ENCODE data around the gene MRPS34. TPM values are rescaled to one million over a fixed set of nuclear protein-coding genes. Genes with fewer than 3 reads are reported as not detected.

MRPS34 gene
- polyA plus RNA-seq, 1 donor (not counting 4 experiments of a cell fraction or from before 2014, with no cell fraction given): 74.3 TPM

- H3K4me3 ChIP-seq (ENCODE audit: control insufficient read depth in 2 of 3, extremely low read depth in 1 of 3, insufficient read depth in 2 of 3, low read depth in 1 of 3, low read length in 3 of 3): no peak overlapping the region
- no peaks in the 10 kb centered on the region for H3K9me1 ChIP-seq (ENCODE audit: control insufficient read depth, extremely low read depth, insufficient read depth, low read length)
- H4K20me1 ChIP-seq (ENCODE audit: control insufficient read depth, extremely low read depth, insufficient read depth, low read length): no peaks in the 10 kb centered on the region
- H2AFZ ChIP-seq (ENCODE audit: control insufficient read depth, low read length): no peak overlapping the region
- DNase-seq (ENCODE audit: low read depth, low spot score) (no peak), FAIRE-seq (no peak)
- no peak overlapping the region for H3K27ac ChIP-seq (ENCODE audit: control insufficient read depth, insufficient read depth, low read length)
- H3K27me3 ChIP-seq (ENCODE audit: control insufficient read depth, extremely low read depth, insufficient read depth, low read length): no peaks in the 10 kb centered on the region
- H3K79me2 ChIP-seq (ENCODE audit: control insufficient read depth, insufficient read depth, low read length): no peaks in the 10 kb centered on the region
- H3K4me2 ChIP-seq (ENCODE audit: control insufficient read depth, extremely low read depth, insufficient read depth, low read depth, low read length): no peak overlapping the region
- H3K9ac ChIP-seq (ENCODE audit: control insufficient read depth, extremely low read depth, insufficient read depth, low read length): no peak overlapping the region
- H3K36me3 ChIP-seq (ENCODE audit: control insufficient read depth in 2 of 2, extremely low read depth in 1 of 2, insufficient read depth in 2 of 2, low read length in 2 of 2): peaks cover 0 to 14% of the 10 kb centered on the region in 2 experiments
- H3K4me1 ChIP-seq (ENCODE audit: control insufficient read depth, extremely low read depth, insufficient read depth, low read length): no peaks in the 10 kb centered on the region
- no peaks in the 10 kb centered on the region for H3K9me3 ChIP-seq (ENCODE audit: control insufficient read depth, low read depth, low read length)
- TF ChIP-seq CTCF (optimal IDR thresholded peaks at IDR 0.05 in 1 of 3, IDR thresholded peaks at IDR 0.05 in 1 of 3, conservative IDR thresholded peaks at IDR 0.05 in 1 of 3; ENCODE audit: extremely low read depth in 1 of 3, insufficient read depth in 2 of 3, low read length in 3 of 3) (no peak), EZH2 (IDR thresholded peaks at IDR 0.05; ENCODE audit: low read length) (no peak)
- dilution Hi-C loops (cut with MboI; ENCODE audit: extremely low pct_ligation_motif_present, low sequenced_read_pairs): no loop called here
Observed at GRCh38 chr16:1817276-1817589, 44.3 kb upstream of the MRPS34 start.

GRCh38 chr16:1816396-1817275, 43.7 kb upstream of the MRPS34 start:
- H3K9me1 ChIP-seq (ENCODE audit: control insufficient read depth, extremely low read depth, insufficient read depth, low read length): no peaks in the 10 kb centered on the region
- no peaks in the 10 kb centered on the region for H4K20me1 ChIP-seq (ENCODE audit: control insufficient read depth, extremely low read depth, insufficient read depth, low read length)
- H3K36me3 ChIP-seq (ENCODE audit: control insufficient read depth in 2 of 2, extremely low read depth in 1 of 2, insufficient read depth in 2 of 2, low read length in 2 of 2): peaks cover 0 to 14% of the 10 kb centered on the region in 2 experiments
- no peaks in the 10 kb centered on the region for H3K9me3 ChIP-seq (ENCODE audit: control insufficient read depth, low read depth, low read length)
- no peak overlapping the region for H3K4me3 ChIP-seq (ENCODE audit: control insufficient read depth in 2 of 3, extremely low read depth in 1 of 3, insufficient read depth in 2 of 3, low read depth in 1 of 3, low read length in 3 of 3)
- H3K27ac ChIP-seq (ENCODE audit: control insufficient read depth, insufficient read depth, low read length): no peak overlapping the region
- dilution Hi-C loops (cut with MboI; ENCODE audit: extremely low pct_ligation_motif_present, low sequenced_read_pairs): no loop called here
- TF ChIP-seq EZH2 (IDR thresholded peaks at IDR 0.05; ENCODE audit: low read length) (no peak), CTCF (optimal IDR thresholded peaks at IDR 0.05 in 1 of 3, IDR thresholded peaks at IDR 0.05 in 1 of 3, conservative IDR thresholded peaks at IDR 0.05 in 1 of 3; ENCODE audit: extremely low read depth in 1 of 3, insufficient read depth in 2 of 3, low read length in 3 of 3) (no peak)
- no peak overlapping the region for H3K9ac ChIP-seq (ENCODE audit: control insufficient read depth, extremely low read depth, insufficient read depth, low read length)
- DNase-seq (ENCODE audit: low read depth, low spot score): no peak
- no peaks in the 10 kb centered on the region for H3K27me3 ChIP-seq (ENCODE audit: control insufficient read depth, extremely low read depth, insufficient read depth, low read length)
- no peak overlapping the region for H2AFZ ChIP-seq (ENCODE audit: control insufficient read depth, low read length)
- no peak for FAIRE-seq
- H3K4me1 ChIP-seq (ENCODE audit: control insufficient read depth, extremely low read depth, insufficient read depth, low read length): no peaks in the 10 kb centered on the region
- H3K79me2 ChIP-seq (ENCODE audit: control insufficient read depth, insufficient read depth, low read length): no peaks in the 10 kb centered on the region
- H3K4me2 ChIP-seq (ENCODE audit: control insufficient read depth, extremely low read depth, insufficient read depth, low read depth, low read length): no peak overlapping the region

All from keratinocyte (primary cell).